ENCODE measurements around the gene PRKCA. TPM values are rescaled to one million over a fixed set of nuclear protein-coding genes. Genes with fewer than 3 reads are reported as not detected.

PRKCA gene
- total and polyA plus RNA-seq, 2 donors (not counting 3 experiments of a cell fraction or from before 2014, with no cell fraction given): 7.5 to 34.2 TPM

GRCh38 chr17:66849851-66850580 is 547.6 kb downstream of the PRKCA start:
- Histone ChIP-seq H3K9me3 (replicated peaks; ENCODE audit: control insufficient read depth, insufficient read depth, low read length) (no peaks in the 10 kb centered on the region), H3K9ac (replicated peaks; ENCODE audit: extremely low read depth, insufficient read depth, low read length) (no peak overlapping the region), H3K4me2 (ENCODE audit: insufficient read depth, low read length) (no peak overlapping the region), H3K27ac (ENCODE audit: insufficient read depth, low read depth, low read length) (no peak overlapping the region), H3K79me2 (ENCODE audit: control insufficient read depth, insufficient read depth, low read length) (no peaks in the 10 kb centered on the region), H3K36me3 (ENCODE audit: control insufficient read depth in 2 of 2, extremely low read depth in 1 of 2, insufficient read depth in 2 of 2, low read length in 2 of 2) (no peaks in the 10 kb centered on the region), H4K20me1 (replicated peaks; ENCODE audit: control insufficient read depth, extremely low read depth, insufficient read depth, low read length) (no peaks in the 10 kb centered on the region), H3K4me3 (replicated peaks in 1 of 3; ENCODE audit: insufficient read depth in 1 of 3, low read depth in 1 of 3, low read length in 3 of 3) (no peak overlapping the region), H3K4me1 (ENCODE audit: control insufficient read depth, extremely low read depth, insufficient read depth, low read length) (no peaks in the 10 kb centered on the region), H3K27me3 (ENCODE audit: control insufficient read depth in 2 of 2, insufficient read depth in 2 of 2, low read length in 2 of 2) (peaks cover 0 to 10% of the 10 kb centered on the region in 2 experiments), H3K9me1 (replicated peaks; ENCODE audit: control insufficient read depth, extremely low read depth, insufficient read depth, low read length) (no peaks in the 10 kb centered on the region), H2AFZ (ENCODE audit: low read depth, low read length) (no peak overlapping the region)
- CTCF ChIA-PET: no interaction called here
- no TSS peak for BruUV-seq (replicated peaks)
- TF ChIP-seq GATA2 (IDR thresholded peaks at IDR 0.05; ENCODE audit: insufficient read depth, insufficient read length, low read depth, low read length): no peak
- no peak for TF ChIP-seq POLR2AphosphoS5 (IDR thresholded peaks at IDR 0.05; ENCODE audit: insufficient read depth, low read depth, low read length)
- no peak for TF ChIP-seq EZH2 (IDR thresholded peaks at IDR 0.05; ENCODE audit: borderline replicate concordance, low read depth, low read length, severe bottlenecking)
- no peak for TF ChIP-seq MYC (IDR thresholded peaks at IDR 0.05; ENCODE audit: low read depth, low read length)
- TF ChIP-seq MAX (IDR thresholded peaks at IDR 0.05; ENCODE audit: insufficient read depth, insufficient read length): no peak
- no peak for TF ChIP-seq JUN (IDR thresholded peaks at IDR 0.05; ENCODE audit: borderline replicate concordance, insufficient read depth, insufficient read length, low read depth)
- TF ChIP-seq FOS (IDR thresholded peaks at IDR 0.05; ENCODE audit: borderline replicate concordance, insufficient read depth, low read length): no peak
- TF ChIP-seq CTCF (IDR thresholded peaks at IDR 0.05; ENCODE audit: extremely low read depth in 1 of 2, insufficient read depth in 1 of 2, low read depth in 1 of 2, low read length in 2 of 2): no peak
- intact Hi-C loops (cut with micrococcal nuclease): no loop called here
- FAIRE-seq: no peak
- DNase-seq (ENCODE audit: low read depth, low spot score): no peak
- POLR2A ChIA-PET: no interaction called here
- dilution Hi-C loops (cut with MboI; ENCODE audit: extremely low pct_ligation_motif_present, low sequenced_read_pairs): no loop called here

Measured in endothelial cell of umbilical vein (primary cell).